HG02623 (cell line): Measurements from ENCODE around the gene KRTAP10-5.
"Not testable (repeated sequence)": the region's sequence is repeated elsewhere in the genome, so short reads cannot be mapped to it uniquely, and the experiment has no call there.

Experiments used
- ATAC-seq: cut with Tn5 transposase; IDR thresholded peaks from one replicate; pipeline ENCODE4 v1.9.1; 2021; ENCODE audit warnings: moderate library complexity; ENCODE audit not compliant: unreplicated experiment

The KRTAP10-5 gene

GRCh38 chr21:44550807-44551206, 29.6 kb downstream of the KRTAP10-5 start:
- no peak for ATAC-seq

- not testable (repeated sequence) for ATAC-seq
These were observed 30.1 kb downstream of the KRTAP10-5 start for GRCh38 chr21:44550285-44550684.

DNA sequence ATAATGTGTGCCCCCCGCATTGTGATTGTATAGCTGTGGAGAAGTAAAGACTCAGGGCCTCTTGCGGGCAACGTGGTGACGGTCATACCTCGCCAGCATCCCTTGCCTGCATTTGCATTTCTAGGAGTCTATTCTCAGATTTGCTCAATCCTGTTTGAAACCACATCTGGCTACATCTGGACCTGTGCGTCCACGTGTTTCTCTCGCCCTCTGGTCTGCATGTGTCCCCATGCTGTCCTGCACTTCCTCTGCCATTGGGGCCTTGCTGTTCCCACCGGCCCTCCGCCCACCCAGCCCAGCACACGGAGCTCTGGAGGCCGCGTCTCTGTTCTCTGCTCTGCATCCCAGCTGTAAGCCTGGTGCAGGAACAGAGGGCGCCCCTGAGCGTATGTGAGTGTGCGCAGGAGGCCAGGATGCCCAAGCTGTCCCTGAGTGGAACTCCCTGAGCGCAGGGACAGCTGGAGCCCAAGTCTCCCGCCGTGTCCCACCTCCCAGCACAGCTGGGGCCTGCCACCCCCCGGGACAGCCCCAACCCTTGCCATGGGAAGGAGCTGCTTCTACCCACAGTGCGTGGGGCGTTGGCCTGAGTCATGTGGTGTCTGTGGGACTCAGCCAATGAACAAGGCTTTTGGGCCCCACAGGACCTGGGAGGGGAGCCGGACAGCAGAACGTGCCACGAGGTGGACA, 30.7 kb downstream of the KRTAP10-5 start:
- ATAC-seq, result no peak

DNA sequence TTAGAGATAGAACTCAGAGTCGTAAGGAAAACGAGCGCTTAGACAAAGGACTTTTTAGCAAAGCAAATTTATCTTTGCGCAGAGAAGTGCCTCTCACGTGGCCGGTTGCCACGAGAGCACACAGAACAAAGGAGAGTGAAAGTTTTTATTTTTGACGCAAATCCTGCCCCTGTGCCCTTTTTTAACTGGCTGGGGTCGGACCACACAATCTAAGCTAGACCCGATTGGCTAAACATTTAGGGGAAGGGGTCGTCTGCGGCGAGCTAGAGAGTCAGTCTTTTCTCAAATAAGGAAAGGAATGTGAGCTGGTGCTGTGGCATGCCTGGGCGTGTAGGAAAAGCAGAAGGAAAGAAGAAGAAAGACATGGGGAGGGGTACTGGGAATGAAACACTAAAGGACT, 31.5 kb downstream of the KRTAP10-5 start:
- no peak for ATAC-seq

DNA sequence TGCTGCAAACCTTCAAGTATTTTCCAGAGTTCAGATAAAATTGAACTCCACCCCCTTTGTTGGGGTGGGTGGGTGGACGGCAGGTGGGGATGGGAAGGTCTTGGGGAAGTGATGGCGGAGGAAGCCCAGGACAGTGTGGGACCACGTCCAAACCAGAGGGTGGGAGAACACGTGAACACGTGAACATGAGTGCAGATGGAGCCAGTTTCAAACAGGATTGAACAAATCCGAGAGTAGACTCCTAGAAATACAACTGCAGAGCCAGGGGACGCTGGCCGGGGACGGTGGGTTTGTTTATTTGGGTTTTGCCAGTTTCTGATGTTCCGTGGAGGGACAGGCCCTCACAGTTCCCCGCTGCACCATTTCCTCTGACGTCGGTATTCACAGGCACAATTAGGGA, 32.0 kb downstream of the KRTAP10-5 start:
- ATAC-seq, result no peak

DNA sequence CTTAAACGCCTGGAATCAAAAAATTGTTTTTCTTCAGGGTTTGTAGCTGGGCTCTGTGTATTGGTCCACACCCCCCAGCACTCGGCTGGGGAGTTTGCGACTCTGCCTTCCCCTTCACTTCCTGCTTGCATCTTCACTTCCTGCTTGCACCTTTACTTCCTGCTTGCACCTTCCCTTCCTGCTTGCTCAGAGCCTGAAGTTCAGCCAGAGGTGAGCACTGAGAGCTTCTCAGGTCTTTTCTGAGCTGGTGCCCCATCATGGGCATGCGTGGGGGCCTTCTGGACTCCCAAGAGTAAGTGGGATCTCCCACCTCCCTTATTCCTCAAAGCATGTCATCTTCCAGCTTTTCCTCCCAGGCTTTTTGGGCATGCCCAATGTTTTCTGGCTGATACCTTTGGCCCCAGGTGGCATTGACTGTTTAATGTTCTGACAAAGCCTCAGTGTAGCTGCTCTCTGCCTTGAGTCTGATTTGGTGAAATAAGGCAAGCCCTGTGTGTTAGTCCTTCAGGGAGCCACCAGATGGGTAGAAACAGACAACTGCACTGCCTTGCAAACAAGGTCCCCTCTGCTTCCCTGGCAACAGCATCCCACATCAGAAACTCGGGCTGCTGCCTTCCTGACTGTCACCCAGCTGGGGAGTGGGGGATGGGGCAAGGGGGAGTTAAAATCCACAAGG, 32.6 kb downstream of the KRTAP10-5 start:
- ATAC-seq, result no peak

GRCh38 chr21:44544566-44544965, 35.8 kb downstream of the KRTAP10-5 start:
- no peak for ATAC-seq

- ATAC-seq, result no peak
These were observed 37.7 kb downstream of the KRTAP10-5 start for GRCh38 chr21:44542716-44543115.

DNA sequence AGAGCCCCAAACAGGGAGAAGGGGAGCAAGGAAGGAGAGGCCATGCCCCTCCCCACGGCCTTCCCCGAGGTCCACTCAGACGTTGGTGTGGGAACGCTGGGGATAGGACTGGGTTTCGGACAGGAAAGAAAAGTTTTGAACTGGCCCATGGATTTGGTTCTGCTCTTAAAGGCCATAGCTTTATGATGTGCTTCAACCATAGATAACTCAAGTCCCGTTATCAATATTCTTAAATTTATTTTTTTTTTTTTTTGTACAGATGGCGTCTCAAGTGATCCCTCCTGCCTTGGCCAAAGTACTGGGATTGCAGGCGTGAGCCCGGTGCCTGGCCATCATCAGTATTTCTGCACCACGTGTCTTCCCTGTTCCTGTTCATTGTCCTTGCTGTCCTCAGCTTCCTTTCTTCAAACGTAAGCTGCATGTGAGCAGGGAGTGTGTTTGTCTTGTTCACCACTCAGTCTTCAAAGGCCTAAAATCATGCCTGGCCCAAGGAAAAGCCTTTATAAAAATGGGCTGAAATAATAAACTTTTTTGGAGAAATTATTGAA, 39.6 kb downstream of the KRTAP10-5 start:
- no peak for ATAC-seq

DNA sequence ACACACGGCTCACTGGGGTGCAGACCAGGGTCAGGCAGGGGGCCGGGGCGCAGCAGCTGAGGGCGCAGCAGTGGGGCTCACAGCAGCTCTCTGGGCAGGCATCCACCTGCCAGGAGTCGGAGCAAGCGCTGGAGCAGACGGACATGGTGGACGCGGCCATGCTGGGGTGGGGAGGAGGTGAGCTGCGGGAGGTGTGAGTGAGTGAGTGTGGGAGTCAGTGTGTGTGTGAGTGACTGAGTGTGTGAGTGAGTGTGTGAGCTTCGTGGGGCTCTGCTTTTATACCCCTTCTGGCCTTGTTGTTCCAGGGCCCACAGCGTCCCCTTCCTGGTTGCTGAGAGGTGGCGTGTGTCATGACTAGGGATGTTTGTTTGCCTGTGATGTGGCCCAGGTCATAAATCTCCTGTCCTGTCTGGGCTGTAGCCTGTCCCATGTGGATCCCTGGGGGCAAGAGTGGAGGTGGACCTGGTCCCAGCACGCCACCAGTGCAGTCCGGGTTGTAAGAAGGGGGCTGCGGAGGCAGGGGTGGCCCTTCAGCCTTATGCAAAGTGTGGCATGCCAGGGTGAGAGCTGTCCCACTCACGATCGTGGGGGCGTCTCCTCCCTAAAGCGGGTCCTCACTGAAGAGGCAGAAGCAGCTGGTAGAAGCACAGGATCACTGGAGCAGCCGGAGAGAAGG, 40.3 kb downstream of the KRTAP10-5 start, which contains the start of gene KRTAP10-1:
Gene KRTAP10-1 (minus strand): TSS at position 205 of the 676 bp plus-strand sequence. CDS start 45 bp downstream, at position 160.
- no peak for ATAC-seq

DNA sequence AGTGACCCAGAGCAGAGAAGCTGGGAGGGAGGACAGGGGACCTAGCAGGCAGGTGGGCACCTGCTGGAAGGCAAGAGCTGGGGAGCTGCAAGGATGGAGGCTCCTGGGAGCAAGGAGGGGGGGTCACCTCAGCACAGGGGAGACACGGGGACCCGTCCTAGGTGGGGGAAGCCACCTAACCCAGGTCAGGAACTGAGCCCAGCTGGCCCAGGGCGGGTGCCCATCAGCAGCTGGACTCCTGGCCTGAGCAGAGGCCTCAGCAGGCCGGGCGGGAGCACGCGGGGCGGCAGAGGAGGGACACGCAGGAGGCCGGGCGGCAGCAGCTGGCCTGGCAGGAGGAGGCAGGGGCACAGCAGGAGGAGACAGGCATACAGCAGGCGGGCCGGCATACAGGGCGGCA, 41.4 kb downstream of the KRTAP10-5 start:
- ATAC-seq, result no peak

DNA sequence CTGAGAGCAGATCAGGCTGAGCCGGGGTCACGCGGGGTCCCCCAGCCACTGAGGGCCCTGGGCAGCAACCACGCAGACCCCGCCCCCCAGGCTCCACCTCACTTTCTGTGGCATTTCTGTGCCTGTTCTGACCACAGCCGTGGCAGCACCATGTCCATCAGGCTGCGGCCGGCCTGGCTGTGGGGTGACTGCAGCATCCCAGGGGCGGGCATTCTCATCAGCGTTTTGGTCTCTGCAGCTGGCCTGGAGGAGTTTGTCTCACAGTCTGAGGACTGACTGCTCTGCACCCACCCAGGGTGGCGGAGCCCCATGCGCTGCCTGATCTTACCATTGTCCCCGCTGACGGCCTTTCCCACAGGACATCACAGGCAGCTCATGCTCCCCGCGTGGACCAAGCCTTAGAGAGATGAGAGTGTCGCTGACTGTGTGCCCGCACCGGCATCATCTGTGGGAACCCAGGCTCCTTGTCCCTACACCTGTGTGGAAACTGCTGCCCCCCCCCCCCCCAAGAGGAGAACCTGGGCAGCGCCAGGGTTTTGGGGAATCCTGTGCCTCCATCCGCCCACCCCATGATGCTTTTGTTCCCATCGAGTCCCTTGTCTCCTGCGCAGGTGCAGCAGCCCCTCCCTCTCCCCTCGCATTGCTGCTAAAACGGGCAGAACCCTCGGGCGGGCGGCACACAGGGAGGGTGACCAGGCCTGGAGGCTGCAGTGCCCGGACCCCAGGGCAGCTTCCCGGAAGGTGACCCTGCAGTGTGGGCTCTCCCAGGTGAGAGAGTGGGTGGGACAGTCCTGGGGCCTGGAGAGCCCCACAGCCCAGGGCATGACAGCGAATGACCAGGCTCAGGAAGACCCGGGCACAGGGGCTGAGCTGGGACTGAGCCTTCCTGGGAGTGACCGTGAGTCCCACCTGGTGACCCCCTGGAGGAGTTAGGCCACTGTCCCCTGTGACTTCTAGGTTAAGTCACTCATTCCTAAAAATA, 42.2 kb downstream of the KRTAP10-5 start:
- ATAC-seq, result no peak

- ATAC-seq, result no peak
These were observed 44.4 kb downstream of the KRTAP10-5 start for GRCh38 chr21:44535963-44536362.

GRCh38 chr21:44534688-44535087, 45.7 kb downstream of the KRTAP10-5 start:
- no peak for ATAC-seq

DNA sequence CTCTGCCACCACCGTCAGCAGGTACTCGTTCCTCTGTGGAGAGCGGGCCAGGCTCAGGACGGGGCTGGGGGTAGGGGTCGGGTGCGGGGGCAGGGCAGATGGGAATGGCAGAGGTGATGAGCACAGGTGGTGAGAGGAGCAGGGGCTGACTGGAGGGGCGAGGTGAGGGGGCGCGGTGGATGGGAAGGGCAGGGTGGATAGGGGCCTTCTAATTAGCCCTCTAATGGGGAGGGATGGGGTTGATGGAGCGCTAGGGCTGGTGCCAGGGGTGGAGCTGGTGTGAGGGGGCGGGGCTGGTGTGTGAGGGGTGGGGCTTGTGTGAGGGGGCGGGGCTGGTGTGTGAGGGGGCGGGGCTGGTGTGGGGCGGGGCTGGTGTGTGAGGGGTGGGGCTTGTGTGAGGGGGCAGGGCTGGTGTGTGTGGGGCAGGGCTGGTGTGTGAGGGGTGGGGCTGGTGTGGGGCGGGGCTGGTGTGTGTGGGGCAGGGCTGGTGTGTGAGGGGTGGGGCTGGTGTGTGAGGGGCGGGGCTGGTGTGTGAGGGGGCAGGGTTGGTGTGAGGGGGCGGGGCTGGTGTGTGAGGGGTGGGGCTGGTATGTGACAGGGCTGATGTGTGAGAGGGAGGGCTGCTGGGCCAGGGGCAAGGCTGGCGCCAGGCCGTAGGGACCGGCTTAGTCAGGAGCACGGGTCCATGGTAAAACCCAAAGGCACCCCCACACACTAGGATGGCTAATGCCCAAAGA, 46.3 kb downstream of the KRTAP10-5 start:
- no peak for ATAC-seq

DNA sequence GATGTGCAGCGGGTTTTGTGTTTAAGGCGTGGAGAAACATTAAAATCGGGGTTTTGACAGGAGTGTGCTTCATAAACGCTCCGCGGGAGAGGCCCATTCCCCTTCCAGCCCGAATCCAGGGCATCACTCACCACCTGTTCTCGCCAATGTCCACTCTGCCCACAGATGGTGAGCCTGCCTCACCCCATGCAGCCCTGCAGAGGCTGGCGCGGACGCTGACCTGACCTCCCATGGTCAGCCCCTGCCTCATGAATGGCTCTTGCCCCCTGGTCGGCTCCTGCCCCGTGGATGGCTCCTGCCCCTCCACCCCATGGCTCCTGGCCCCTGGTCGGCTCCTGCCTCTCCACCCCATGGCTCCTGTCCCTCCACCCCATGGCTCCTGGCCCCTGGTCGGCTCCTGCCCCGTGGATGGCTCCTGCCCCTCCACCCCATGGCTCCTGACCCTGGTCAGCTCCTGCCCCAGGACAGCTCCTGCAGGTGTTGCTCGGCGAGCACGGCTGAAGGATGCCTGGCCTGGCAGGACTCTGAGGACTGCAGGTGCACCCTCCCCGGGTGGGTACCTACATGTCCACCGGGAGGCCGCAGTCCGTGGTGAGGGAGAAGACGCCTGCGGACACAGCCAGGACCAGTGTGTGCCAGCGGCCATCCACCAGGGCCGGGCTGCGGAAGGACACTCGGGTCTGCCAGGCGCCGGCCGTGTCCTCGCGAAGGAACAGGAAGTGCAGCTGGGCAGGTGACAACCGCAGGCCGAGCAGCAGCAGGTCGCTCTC, 47.1 kb downstream of the KRTAP10-5 start:
- ATAC-seq, result no peak

DNA sequence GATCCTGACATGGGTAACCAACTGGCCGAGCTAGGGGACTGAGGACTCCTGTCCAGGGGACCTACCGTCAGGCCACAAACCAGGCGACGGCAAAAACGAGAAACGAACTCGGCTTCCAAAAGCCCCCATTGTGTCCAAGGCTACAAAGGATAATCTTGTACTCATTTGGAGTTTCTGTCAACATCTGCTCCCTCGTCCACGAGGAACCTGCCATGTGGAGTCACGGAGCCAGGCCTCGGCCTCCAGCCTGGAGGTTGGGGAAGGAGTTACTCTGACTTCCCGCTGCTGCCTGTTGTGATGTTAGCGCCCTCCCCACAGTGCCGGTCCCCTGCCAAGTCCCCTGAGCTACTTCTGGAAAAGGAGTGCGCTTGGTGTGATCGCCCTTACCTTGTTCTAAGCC, 47.7 kb downstream of the KRTAP10-5 start:
- no peak for ATAC-seq

DNA sequence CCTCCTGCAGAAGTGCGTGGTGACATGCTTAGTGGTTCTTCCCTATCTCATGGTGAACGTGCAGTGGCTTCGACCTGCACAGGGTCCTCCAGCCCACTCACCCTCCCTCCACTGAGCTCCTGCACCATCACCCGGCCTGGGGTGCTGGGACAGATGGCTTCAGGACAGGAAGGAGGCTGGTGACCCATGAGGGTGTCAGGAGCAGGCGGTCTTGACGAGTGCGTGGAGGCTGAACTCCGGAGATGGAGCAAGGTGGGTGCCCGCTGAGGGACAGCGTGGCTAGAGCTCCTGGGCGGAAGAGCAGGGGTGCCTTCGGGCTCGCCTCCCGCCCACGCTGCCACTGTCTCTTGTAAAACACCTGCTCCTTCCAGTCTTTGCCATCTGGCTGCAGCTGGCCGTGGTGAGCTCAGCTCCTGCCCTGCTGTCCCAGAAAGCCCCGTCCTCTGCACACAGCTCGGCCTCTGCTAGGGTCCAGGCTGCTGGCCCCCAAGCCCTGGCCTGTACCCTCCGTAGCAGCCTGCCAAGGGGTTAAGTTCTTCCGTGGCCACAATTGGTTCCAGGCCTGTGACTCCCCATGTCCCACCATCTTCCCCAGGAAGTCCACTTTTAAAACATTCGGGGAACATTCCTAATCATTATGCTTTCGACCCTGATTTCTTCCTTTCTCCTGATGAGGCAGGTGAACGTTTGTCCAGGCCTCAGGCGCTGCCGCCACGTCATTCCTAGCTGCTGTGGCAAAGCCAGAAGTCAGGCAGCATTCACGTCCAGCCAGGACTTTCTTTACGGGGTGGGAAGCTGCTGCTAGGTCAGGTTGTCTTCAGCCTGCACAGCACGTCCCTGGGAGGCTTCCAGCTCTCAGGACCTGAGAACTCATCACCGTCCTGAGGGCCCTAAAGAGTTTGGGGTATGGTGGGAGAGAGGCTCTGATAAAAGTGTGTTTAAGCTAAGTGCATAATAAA, 48.5 kb downstream of the KRTAP10-5 start:
- no peak for ATAC-seq
